Esophagus squamous epithelium (tissue), 4 donors: Measurements from ENCODE around the gene PLXNB3.

ENCODE experiments used
- CTCF ChIP-seq, 6 experiments: fragments of 450-650 bp in 4 of 6; fragments of 200-600 bp in 2 of 6; sonication (generic) in 2 of 6; IDR thresholded peaks; one replicate each; pipeline ENCODE4 v1.5.1; 2016 to 2019; ENCODE audit warnings: antibody characterized with exemption in 6 of 6, mild to moderate bottlenecking in 4 of 6, moderate library complexity in 4 of 6
- POLR2A ChIP-seq, 4 donors: fragments of 450-650 bp; IDR thresholded peaks; one replicate each; pipeline ENCODE4 v1.6.1; 2017; ENCODE audit warnings: antibody characterized with exemption in 4 of 4, mild to moderate bottlenecking in 4 of 4, moderate library complexity in 3 of 4

- TF ChIP-seq CTCF (IDR thresholded peaks at IDR 0.05): no peak
- TF ChIP-seq POLR2A (IDR thresholded peaks at IDR 0.05): no peak
Measured at GRCh38 chrX:153802513-153803045, 38.5 kb downstream of the PLXNB3 start.
